ENCODE results near the gene WFDC9. TPM values are rescaled to one million over a fixed set of nuclear protein-coding genes. Genes with fewer than 3 reads are reported as not detected.

Gene WFDC9
- total and polyA plus RNA-seq, 8 donors = not detected

DNA sequence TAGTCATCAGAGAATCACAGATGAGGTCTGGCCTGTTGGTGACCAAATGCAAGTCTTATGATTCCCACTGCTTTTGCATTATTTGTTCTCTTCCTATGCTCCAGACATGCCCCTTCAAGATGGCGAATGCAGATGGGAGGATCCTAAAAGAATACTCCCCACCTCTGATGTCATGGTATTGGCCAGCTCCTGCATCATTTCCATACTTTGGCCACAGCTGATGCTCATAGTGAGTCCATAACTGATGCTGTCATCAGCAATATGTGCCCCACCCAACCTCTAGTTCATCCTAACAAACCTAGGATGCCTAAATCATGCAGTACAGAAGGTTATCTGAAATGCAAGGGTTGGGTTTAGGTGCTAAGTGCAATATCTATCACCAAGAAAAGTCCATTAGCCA, 5.4 kb upstream of the WFDC9 start:
- H3K27me3 ChIP-seq = no peaks in the 10 kb centered on the region
- no peak for ATAC-seq
- H3K4me3 ChIP-seq = no peak overlapping the region
- H3K36me3 ChIP-seq = no peaks in the 10 kb centered on the region
- H3K9me3 ChIP-seq = no peaks in the 10 kb centered on the region
- no peak overlapping the region for H3K27ac ChIP-seq
- no peaks in the 10 kb centered on the region for H3K4me1 ChIP-seq
- intact Hi-C loops (cut with DNase I) = no loop called here
- no peak for TF ChIP-seq CTCF (IDR thresholded peaks at IDR 0.05)
- DNase-seq = no peak

GRCh38 chr20:45630371-45630770, 713 bp downstream of the WFDC9 start:
- no peak overlapping the region for H3K27ac ChIP-seq
- intact Hi-C loops (cut with DNase I) = no loop called here
- DNase-seq (no peak), ATAC-seq (no peak)
- H3K36me3 ChIP-seq = no peaks in the 10 kb centered on the region
- no peaks in the 10 kb centered on the region for H3K27me3 ChIP-seq
- H3K4me3 ChIP-seq = no peak overlapping the region
- TF ChIP-seq CTCF (IDR thresholded peaks at IDR 0.05) = no peak
- no peaks in the 10 kb centered on the region for H3K9me3 ChIP-seq
- H3K4me1 ChIP-seq = no peaks in the 10 kb centered on the region

- peak; percentile 62 to 68 for TF ChIP-seq CTCF (IDR thresholded peaks at IDR 0.05)
- no peaks in the 10 kb centered on the region for H3K36me3 ChIP-seq
- no peaks in the 10 kb centered on the region for H3K27me3 ChIP-seq
- no peaks in the 10 kb centered on the region for H3K9me3 ChIP-seq
- H3K27ac ChIP-seq = no peak within 1 kb of the TSS
- DNase-seq (peak in 2 of 4 donors; percentile 19 to 43), ATAC-seq (peak; percentile 100)
- intact Hi-C loops (cut with DNase I) = no loop called here
- H3K4me1 ChIP-seq = no peaks in the 10 kb centered on the region
- H3K4me3 ChIP-seq = no peak within 1 kb of the TSS
These were observed 1.5 kb downstream of the WFDC9 start, which contains the start of gene WFDC10A for GRCh38 chr20:45629496-45630100. Gene WFDC10A, plus strand, starts transcription at chr20:45629739. Its CDS starts 75 bp downstream, at chr20:45629814.

DNA sequence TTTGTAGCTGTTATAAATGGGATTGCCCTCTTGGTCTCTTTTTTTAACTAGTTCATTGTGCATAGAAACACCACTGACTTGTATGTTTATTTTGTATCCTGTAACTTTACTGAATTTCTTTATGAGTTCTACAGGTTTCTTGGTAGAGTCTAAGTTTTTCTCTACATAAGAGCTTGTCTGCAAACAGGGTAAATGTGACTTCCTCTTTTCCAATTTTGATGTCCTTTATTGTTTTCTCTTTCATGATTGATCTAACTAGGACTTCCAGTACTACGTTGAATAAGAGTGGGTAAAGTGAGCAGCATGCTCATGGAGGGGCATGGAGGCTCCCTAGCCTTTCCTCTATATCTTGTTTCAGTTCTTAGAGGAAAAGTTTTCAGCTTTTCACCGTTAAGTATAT, 4.5 kb downstream of the WFDC9 start:
- no peak overlapping the region for H3K27ac ChIP-seq
- DNase-seq = no peak
- TF ChIP-seq CTCF (IDR thresholded peaks at IDR 0.05) = no peak
- ATAC-seq = no peak
- no peaks in the 10 kb centered on the region for H3K9me3 ChIP-seq
- no peaks in the 10 kb centered on the region for H3K4me1 ChIP-seq
- no peak overlapping the region for H3K4me3 ChIP-seq
- H3K27me3 ChIP-seq = no peaks in the 10 kb centered on the region
- intact Hi-C loops (cut with DNase I) = no loop called here
- no peaks in the 10 kb centered on the region for H3K36me3 ChIP-seq

DNA sequence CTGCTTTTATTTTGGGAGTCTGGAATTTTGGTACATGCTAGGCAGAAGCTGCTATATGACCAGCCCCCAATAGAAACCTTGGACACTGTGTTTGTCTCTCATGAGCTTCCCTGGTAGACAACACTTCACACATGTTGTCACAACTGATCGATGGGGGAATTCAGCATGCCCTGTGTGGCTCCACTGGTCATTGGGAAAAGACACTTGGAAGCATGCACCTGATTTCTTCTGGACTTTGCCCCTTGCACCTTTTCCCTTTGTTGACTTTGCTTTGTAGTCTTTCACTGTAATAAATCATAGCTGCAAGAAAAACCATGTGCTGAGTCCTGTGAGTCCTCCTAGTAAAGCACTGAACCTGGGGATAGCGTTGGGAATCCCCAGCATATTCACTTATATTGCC, 9.5 kb downstream of the WFDC9 start:
- no peak for TF ChIP-seq CTCF (IDR thresholded peaks at IDR 0.05)
- Histone ChIP-seq H3K36me3 (no peaks in the 10 kb centered on the region), H3K4me3 (no peak overlapping the region), H3K27ac (no peak overlapping the region), H3K4me1 (no peaks in the 10 kb centered on the region), H3K9me3 (no peaks in the 10 kb centered on the region), H3K27me3 (no peaks in the 10 kb centered on the region)
- DNase-seq (no peak), ATAC-seq (no peak)
- intact Hi-C loops (cut with DNase I) = no loop called here
